HG03575 (cell line): ENCODE results near the gene ARMC9.
A peak's percentile ranks its signal among the peaks of the same experiment; 100 is the strongest.

Experiments used
- ATAC-seq: cut with Tn5 transposase; IDR thresholded peaks from one replicate; pipeline ENCODE4 v1.9.1; 2021; ENCODE audit not compliant: unreplicated experiment, insufficient number of reproducible peaks, low FRiP score; ENCODE audit errors: extremely low read depth

Gene ARMC9, protein sequence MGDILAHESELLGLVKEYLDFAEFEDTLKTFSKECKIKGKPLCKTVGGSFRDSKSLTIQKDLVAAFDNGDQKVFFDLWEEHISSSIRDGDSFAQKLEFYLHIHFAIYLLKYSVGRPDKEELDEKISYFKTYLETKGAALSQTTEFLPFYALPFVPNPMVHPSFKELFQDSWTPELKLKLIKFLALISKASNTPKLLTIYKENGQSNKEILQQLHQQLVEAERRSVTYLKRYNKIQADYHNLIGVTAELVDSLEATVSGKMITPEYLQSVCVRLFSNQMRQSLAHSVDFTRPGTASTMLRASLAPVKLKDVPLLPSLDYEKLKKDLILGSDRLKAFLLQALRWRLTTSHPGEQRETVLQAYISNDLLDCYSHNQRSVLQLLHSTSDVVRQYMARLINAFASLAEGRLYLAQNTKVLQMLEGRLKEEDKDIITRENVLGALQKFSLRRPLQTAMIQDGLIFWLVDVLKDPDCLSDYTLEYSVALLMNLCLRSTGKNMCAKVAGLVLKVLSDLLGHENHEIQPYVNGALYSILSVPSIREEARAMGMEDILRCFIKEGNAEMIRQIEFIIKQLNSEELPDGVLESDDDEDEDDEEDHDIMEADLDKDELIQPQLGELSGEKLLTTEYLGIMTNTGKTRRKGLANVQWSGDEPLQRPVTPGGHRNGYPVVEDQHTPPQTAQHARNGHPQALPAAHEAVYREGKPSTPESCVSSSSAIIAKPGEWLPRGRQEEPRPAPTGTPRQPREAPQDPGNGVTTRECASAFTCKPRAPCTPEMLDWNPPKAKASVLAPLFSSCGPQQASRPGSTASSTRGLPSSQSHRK

DNA sequence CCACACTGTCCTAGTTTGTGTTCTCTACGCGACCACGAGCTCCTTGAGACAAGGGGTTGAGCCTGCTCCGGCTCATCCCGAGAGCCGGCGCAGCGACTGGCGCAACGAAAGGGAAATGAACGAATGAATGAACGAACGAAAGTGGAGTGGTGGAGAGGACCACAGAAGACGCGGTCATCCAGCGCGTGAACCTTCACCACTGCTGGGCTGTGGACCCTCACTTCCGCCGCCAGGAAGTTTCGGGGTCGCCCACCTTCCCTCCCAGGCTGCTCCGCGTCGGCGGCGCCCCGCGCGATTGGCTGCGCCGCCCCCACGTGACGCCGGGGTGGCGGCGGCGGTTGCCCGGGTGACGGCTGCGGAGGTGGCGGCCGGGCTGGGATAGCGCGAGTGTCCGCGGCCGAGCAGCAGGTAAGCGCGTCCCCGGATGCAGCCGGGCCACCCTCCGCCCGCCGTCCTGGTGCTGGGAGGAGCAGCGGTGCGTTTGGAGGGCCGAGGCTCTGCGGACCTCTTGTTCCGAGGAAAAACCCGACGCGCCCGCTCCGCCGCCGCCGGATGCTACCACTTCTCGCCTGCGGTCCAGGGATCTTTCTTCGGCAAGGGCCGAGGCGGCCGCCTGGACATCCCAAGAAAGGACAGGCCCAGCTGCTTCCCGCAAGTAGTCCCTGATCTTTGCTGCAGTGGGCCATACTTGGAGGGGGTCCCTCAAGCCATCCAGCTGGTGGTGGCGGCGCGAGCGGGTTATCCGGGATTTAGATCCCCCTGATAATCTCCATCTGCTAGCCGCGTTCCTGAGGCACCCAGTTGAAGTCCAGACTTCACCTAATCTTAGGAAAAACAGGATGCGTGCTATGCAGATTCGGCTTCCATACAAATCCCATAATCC, at the start of gene ARMC9:
ARMC9 (plus strand) TSS at position 341 of the 883 bp plus-strand sequence. CDS start 7,608 bp downstream, outside the sequence.
- ATAC-seq, result peak; percentile 39

DNA sequence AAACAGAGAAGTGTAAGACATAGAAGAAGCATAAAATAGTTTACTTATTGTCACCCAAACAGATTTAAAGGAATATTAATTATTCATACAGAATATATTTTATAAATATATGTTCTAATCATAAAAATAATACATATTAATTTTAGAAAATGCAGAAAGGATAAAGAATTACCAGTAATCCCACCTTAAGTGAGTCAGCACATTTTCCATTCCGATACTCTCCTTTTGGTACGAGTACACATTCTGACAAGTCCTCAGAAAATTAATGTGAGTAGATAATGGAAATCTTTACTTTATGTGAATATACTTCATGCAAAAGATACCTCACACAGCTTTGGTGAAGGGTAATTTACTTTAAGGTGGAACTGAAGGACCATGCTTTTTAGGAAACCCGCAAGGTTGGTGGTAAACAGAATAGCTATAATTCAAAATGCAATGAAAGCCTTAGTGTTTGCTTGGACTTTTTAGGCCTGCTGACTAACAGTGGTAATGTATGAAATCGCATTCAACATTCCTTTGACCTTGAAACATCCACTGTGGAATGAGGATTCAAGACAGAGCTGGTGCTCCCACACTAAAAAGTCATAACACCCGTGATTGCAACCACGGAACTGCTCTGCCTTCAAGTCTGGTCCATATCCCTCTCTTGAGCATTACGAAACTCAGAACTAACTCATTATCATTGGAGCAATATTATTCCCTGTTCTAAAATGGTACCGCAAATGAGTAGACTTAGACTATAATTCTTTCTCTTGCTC, 45.5 kb upstream of the ARMC9 start:
- no peak for ATAC-seq

DNA sequence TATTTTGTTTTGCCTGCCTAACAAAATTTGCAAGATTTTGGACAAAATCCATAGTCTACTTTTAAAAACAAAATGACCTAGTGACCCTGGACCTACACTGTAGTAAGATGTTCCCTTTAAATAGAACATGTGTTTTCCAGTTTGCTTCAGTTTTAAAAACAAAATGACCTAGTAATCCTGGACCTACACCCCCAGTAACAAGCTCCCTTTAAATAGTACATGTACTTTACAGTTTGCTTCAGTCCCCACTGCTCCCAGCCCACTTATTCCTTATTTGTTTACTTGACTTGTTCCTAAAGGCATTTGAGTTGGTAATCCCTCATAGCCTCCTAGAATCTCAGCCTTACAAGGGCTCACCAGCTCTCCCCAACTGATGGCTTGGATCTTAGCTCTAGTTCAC, 39.1 kb upstream of the ARMC9 start:
- ATAC-seq, result no peak

DNA sequence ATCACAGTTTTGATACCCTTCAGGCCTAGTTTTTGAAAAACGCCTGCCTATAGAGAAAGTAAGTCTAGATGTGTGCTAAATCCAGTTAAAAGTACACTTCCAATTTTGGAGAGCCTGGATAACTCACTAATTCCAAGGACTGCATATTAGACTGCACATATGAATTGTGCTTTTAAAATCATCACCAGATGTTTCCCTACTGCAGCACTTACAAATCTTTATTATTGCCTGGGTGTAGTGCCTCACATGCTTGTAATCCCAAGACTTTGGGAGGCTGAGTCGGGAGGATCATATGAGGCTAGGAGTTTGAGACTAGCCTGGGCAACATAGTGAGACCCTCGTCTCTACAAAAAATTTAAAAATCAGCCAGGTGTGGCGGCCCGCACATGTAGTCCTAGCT, 37.7 kb upstream of the ARMC9 start:
- no peak for ATAC-seq

DNA sequence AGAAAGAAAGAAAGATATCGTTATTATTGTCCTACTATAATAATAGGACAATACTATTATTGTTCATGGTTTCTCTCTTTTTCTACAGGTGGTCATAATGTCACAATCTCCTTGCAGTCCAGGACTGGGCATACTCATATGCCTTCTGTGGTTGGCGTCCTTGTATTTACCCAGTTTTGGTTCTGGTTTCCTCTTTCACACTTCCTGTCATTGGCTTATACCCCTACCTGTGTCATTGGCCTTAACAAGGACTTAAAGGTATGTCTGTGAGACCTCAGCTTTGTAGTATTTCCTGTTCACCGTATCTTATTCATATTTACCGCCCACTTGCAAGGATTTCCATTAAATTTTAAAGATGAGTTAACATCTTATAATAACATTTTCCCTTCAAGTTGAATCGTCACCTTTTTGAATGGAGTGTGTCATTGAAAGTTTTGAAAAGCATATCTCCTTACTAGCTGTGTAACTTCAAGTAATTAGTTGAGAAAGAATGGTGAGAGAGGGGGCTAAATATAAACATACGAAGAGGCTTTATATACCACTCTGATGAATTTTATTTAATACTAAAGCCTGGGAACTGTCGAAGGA, 37.1 kb upstream of the ARMC9 start:
- no peak for ATAC-seq

DNA sequence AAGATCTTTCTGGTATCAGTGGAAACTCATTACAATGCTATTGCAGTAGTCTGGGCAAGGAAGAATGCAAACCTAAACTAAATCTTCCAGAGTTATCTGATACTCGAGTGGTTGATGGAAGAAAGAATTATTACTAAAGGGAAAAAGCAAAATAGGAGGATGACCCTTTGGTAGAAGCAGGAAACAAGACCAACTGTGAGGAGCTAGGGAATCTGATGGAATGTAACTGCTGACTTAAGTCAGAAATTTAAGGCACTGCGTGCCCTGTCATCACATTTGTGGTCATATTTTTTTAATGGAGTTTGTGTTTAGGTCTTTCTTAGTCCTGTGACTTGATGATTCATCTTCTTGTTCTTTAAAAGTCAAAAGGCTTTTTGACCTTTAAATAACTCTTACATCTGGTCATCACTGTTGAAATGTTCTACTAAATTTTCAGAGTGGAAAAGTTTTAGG, 36.5 kb upstream of the ARMC9 start:
- ATAC-seq, result no peak

DNA sequence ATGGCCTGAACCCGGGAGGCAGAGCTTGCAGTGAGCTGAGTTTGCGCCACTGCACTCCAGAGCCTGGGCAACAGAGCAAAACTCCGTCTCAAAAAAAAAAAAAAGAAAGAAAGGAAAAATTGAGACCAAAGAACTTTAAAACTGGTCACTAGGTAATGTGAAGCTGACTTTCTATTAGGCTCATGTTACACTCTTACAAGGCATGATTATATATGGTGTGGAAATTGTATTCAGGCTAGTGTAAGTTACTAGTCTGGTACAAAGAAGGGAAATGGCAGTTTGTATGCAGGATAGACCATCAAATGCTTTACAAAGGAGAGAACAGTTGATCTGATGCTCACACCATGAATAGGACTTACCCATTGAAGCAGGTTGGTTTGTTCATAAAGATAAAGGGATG, 35.4 kb upstream of the ARMC9 start:
- ATAC-seq, result no peak

DNA sequence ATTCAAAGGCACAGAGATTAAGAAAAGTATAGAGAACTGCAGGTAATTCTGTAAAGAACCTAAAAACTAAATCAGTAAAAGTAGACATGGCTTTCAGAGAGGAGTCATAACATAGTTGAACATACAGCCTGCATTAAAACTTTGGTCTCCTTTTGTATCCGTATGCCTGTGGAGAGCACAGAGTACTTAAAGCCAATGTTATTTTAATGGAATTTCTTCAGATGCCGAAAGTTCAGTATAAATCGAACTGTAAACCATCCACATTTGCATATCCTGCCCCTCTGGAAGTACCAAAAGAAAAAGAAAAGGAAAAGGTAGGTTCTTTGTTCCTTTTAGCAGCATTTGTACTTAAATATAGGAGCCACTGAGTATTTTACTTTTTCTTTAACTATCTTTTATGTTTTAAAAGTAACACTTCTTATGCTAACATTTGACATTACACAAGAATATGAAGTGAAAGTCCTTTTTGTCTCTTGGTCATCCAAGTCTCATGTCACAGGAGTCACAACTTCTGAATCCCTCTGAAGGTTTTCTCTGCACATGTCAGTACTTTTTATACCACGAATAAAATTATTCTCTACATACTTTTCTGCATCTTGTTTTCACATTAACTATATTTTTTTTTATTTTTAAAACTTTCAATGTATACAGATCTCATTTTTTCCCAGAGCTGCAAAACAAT, 34.9 kb upstream of the ARMC9 start:
- ATAC-seq, result no peak

DNA sequence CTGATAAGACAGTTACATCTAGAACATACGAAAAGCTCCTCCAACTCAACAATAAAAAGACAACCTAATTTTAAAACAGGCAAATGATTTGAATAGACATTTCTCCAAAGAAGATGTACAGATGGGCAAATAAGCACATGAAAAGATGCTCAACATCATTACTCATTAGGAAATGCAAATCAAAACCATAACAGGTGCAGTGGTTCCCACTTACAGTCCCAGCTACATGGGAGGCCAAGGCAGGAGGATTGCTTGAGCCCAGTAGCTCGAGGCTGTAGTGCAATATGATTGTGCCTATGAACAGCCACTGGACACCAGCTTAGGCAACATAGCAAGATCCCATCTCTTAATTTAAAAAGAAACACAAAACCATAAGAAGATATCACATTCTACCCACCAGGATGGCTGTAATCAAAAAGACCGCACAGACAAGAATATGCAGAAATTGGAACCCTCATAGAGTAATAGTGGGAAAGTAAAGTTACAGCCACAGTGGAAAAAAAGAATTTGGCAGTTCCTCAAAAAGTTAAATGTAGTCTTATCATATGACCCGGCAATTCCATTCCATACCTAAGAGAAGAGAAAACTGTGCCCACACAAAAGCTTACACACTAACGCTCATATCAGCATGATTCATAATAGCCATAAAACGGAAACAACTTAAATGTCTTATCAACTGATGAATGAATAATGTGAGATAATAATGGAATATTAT, 30.5 kb upstream of the ARMC9 start:
- no peak for ATAC-seq

DNA sequence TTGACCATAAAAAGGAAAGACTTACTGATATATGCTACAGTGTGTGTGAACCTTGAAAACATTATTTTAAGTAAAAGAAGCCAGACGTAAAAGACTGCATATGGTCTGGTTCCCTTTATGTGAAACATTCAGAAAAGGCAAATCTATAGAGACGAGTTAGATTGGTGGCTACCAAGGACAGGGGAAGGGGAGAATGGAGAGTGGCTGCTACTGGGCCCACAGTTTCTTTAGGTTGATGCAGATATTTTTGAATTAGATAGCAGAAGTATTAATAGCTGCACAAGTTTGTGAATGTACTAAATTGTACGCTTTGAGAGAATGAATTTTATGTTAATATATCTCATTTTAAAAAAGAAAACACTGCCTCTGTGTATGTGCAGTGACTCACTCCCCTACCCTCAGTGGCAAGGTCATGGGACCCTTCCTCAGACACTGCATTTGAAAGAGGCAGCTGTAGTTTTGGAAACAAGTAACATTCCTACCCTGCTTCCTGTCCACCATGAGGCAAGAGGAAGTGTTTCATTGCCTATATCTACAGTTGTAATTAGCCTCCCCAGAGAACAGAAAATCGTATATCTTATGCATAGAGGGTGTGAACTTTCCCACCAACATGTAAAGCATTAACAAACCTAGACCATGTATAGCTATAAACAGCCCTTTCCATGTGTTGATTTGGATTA, 29.8 kb upstream of the ARMC9 start:
- ATAC-seq, result no peak

DNA sequence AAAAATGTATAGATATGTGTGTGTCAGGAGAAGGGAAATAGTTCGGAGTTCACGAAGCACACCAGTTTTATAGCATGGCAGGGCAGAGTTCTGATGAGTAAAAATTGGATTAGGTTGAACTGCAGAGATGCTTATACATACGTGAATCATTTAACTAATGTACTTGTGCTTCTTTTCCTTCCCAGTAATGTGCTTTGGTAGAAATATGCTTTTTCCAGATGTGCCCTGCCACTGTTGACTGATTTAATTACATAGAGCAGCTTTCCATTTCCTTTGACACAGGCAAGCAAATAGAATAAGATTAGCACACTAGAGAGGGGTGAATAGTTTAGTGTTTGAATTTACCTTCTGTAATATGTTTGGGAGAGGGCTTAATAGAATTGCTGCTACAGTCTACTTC, 28.9 kb upstream of the ARMC9 start:
- no peak for ATAC-seq

DNA sequence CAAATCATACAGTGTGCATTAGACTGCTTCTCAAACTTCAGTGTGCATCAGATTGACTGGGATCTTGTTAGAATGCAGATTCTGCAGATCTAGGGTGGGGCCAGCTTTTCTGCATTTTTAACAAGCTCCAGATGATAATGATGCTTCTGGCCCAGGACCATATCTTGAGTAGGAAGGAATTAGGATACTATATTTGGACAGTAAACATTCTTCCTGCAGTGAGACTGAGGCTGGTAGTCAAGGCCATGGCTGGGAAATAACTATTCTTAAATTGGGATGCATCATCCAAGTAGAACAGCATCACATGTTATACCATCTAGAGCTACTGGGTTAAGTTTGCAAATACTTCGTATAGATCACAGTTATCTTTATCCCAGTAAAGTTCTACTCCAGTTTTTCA, 28.4 kb upstream of the ARMC9 start:
- ATAC-seq, result no peak

DNA sequence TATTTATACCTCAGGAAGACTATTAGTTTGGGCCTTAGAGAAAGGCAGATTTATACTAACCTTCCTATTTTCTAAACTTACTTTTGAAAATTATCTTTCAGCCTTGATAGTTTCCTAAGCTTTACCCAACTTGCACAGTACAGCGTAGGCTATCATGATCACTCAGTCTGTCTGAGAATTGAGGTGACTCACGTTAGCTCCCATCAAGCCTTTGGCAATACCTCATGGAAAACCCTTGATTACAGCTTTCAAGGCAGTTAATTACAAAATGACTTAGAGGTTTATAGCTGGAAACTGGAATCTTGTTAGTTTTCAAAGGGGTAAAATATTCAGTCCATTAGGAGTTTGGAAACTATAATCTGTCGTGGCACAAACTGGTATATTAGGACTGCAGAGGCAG, 26.4 kb upstream of the ARMC9 start:
- ATAC-seq, result no peak

DNA sequence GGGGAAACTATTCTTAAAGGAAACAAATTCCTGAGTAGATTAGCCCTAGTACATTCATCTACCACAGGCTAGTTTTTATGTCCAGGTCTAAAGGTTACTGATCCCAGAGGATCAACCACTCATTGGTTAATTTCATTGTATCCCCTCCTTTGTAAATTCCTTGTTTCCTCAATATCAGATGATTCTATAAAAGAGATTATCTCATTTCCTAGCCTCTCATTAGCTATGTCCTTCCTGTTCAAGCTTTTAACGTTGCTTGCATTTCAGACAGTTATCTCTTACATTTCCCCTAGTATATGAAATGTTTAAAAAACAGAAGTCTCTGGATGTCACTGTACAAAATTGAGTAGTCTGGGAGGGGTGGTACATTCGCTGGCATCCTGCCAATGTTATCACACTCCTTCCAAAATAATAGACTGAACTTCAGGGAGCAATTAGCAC, 24.2 kb upstream of the ARMC9 start:
- ATAC-seq, result no peak

DNA sequence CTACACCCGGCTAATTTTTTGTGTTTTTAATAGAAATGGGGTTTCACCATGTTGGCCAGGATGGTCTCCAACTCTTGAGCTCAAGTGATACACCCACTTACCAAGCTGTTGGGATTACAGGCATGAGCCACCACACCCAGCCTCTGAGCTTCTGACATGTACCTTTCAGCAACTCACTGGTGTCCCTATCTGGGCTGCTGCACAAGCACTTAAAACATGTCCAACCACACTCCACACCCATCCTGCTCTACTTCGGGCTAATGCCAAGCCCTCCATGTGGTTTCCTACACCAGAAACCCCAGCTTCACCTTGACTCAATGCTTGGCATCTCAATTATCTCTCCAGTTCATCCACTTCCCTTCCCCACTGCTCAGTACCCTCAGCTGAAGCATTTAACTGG, 22.4 kb upstream of the ARMC9 start:
- no peak for ATAC-seq

DNA sequence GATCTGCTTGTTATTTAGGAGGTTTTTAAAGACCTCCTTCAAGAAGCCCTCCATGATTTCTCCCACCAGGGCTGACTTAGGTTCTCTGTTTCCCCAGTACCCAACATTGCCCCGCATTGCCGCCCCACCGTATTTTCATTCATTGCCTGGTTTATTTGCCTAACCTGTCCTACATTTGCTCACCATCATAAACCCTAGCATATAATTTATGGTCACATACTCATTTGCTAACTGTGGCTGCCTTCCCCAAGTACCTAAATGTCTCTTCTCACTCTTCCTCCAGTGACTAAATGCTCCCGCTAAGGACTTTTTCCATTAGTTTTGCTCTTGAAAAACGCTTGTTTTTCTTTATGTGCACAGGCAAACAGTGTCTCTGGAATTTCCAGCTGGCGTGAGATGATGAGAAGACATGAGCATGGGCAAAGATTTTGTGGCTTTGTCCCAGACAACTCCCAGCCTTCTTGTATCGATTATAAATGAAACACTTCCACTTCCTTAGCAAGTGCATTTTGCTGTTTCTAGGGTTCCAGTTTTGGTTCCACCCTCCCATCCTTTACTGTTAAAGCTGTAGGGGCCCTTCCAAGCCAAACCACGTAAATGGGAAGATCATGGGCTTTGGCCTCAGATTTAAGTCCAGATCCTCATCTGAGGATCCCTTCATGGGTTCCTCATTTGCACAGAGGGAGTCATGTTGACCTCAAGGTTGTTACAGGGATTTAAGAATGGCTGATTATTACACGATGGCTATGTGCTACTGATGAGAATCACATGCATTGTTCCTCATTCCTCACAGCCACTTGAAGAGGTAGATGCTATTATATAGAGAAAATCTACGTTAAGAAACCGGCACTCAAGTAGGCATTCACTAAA, 21.0 kb upstream of the ARMC9 start:
- no peak for ATAC-seq
